C4-2B (cell line): ENCODE results near the gene GABRG3.

ENCODE experiments used
- H3K27ac ChIP-seq: fragments of 450-650 bp; 2 replicates; pipeline ENCODE4 v1.5.1; 2017
- CTCF ChIP-seq: fragments of 450-650 bp; conservative IDR thresholded peaks from 2 replicates; pipeline ENCODE4 v1.5.1; 2017; ENCODE audit warnings: mild to moderate bottlenecking
- ZFX ChIP-seq: fragments of 450-650 bp; IDR thresholded peaks from 2 replicates; pipeline ENCODE4 v1.6.1; 2017

The GABRG3 gene

GRCh38 chr15:27487846-27488245 is 516.9 kb downstream of the GABRG3 start:
- no peak overlapping the region for H3K27ac ChIP-seq
- TF ChIP-seq ZFX: no peak
- no peak for TF ChIP-seq CTCF

- no peak overlapping the region for H3K27ac ChIP-seq
Measured at GRCh38 chr15:27490867-27491595, 520.0 kb downstream of the GABRG3 start.

GRCh38 chr15:27491666-27492621 is 521.0 kb downstream of the GABRG3 start:
- TF ChIP-seq CTCF (no peak), ZFX (no peak)
- no peak overlapping the region for H3K27ac ChIP-seq

More at GRCh38 chr15:27490867-27491595, 520.0 kb downstream of the GABRG3 start:
- TF ChIP-seq ZFX (no peak), CTCF (no peak)

- TF ChIP-seq ZFX (no peak), CTCF (no peak)
- H3K27ac ChIP-seq: no peak overlapping the region
Measured at GRCh38 chr15:27495963-27496459, 525.0 kb downstream of the GABRG3 start.

GRCh38 chr15:27498700-27499099 is 527.7 kb downstream of the GABRG3 start:
- H3K27ac ChIP-seq: no peak overlapping the region
- TF ChIP-seq ZFX (no peak), CTCF (no peak)

GRCh38 chr15:27499191-27499590 is 528.2 kb downstream of the GABRG3 start:
- TF ChIP-seq CTCF (no peak; the same call in 1 of the 2 replicates), ZFX (no peak)

GRCh38 chr15:27499719-27500118 is 528.7 kb downstream of the GABRG3 start:
- H3K27ac ChIP-seq: no peak overlapping the region
- no peak for TF ChIP-seq CTCF
- no peak for TF ChIP-seq ZFX

More at GRCh38 chr15:27499191-27499590, 528.2 kb downstream of the GABRG3 start:
- no peak overlapping the region for H3K27ac ChIP-seq
